ENCODE measurements around the gene LIF. TPM values are rescaled to one million over a fixed set of nuclear protein-coding genes. Genes with fewer than 3 reads are reported as not detected.

LIF gene
- polyA plus RNA-seq, 1 of the 3 experiments (the other 2 are of a cell fraction): 24.6 TPM

- peak; percentile 1; the same call in 1 of the 2 replicates for TF ChIP-seq PBX3 (IDR thresholded peaks at IDR 0.05)
- no peak for TF ChIP-seq GABPA (IDR thresholded peaks at IDR 0.05; ENCODE audit: low read depth)
- TF ChIP-seq RCOR1 (IDR thresholded peaks at IDR 0.05; ENCODE audit: low read length): no peak
- peak; percentile 94 for TF ChIP-seq MXI1 (IDR thresholded peaks at IDR 0.05; ENCODE audit: low read depth, low read length)
- TF ChIP-seq POLR2AphosphoS5 (IDR thresholded peaks at IDR 0.05; ENCODE audit: low read depth, low read length): peak; percentile 62; the same call in 1 of the 2 replicates
Observed at GRCh38 chr22:30289141-30289979, 42.8 kb upstream of the LIF start, which contains the start of gene CASTOR1 (continued).

- no peaks in the 10 kb centered on the region for H3K9me2 ChIP-seq
- no peaks in the 10 kb centered on the region for H3K27me3 ChIP-seq (ENCODE audit: insufficient read depth)
- H3K4me2 ChIP-seq: peak overlapping the region; percentile 95
- peak overlapping the region; percentile 53 to 73; a peak in 3 of 4 replicates for H3K27ac ChIP-seq (ENCODE audit: low read depth in 2 of 2, low read length in 1 of 2)
- no peak for DNase-seq
- CTCF ChIA-PET: interaction anchor here (0.6 to 12.9 kb wide), 62 partner anchors 9 to 231 kb away, joined by 3 to 228 read pairs (median 5); partner anchors contain the start of genes CCDC157, RNF215, SEC14L2 and SF3A1
- H2AFZ ChIP-seq (ENCODE audit: low read depth): peak overlapping the region; percentile 80; the same call in 1 of the 2 replicates
- H4K20me1 ChIP-seq (ENCODE audit: insufficient read depth): peaks cover 4% of the 10 kb centered on the region; the same call in 1 of the 2 replicates
- TF ChIP-seq USF2 (IDR thresholded peaks at IDR 0.05; ENCODE audit: borderline replicate concordance, low read depth, low read length): no peak
- no peak for TF ChIP-seq FOXM1 (IDR thresholded peaks at IDR 0.05; ENCODE audit: low read depth)
- TF ChIP-seq RCOR1 (IDR thresholded peaks at IDR 0.05; ENCODE audit: low read length): no peak
- TF ChIP-seq TEAD4 (IDR thresholded peaks at IDR 0.05; ENCODE audit: borderline replicate concordance, insufficient read depth): no peak
- no peak for TF ChIP-seq RAD21 (IDR thresholded peaks at IDR 0.05; ENCODE audit: low read length)
- TF ChIP-seq MEF2A (IDR thresholded peaks at IDR 0.05; ENCODE audit: borderline replicate concordance, low read depth): no peak
- no peak for TF ChIP-seq TCF12 (IDR thresholded peaks at IDR 0.05)
- TF ChIP-seq, protein P1, sequence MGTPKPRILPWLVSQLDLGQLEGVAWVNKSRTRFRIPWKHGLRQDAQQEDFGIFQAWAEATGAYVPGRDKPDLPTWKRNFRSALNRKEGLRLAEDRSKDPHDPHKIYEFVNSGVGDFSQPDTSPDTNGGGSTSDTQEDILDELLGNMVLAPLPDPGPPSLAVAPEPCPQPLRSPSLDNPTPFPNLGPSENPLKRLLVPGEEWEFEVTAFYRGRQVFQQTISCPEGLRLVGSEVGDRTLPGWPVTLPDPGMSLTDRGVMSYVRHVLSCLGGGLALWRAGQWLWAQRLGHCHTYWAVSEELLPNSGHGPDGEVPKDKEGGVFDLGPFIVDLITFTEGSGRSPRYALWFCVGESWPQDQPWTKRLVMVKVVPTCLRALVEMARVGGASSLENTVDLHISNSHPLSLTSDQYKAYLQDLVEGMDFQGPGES (IDR thresholded peaks at IDR 0.05; ENCODE audit: low read depth, low read length): no peak
- no peak for TF ChIP-seq ELF1 (IDR thresholded peaks at IDR 0.05)
- no peak for TF ChIP-seq SMC3 (IDR thresholded peaks at IDR 0.05; ENCODE audit: low read depth, low read length)
- peaks cover 0 to 21% of the 10 kb centered on the region in 2 experiments for H3K36me3 ChIP-seq (replicated peaks in 1 of 2; ENCODE audit: control insufficient read depth in 1 of 2, insufficient read depth in 2 of 2, low read length in 1 of 2)
- no peaks in the 10 kb centered on the region for H3K9me3 ChIP-seq
- 32% methylated on average over 18 of the region's 27 CpGs for WGBS (ENCODE audit: low lambda C conversion rate)
- POLR2A ChIA-PET: interaction anchor here (1.1 to 3.5 kb wide), 4 partner anchors 25 to 99 kb away, joined by 3 to 10 read pairs (median 5); partner anchors contain the start of genes CCDC157, RNF215 and SF3A1
- no peaks in the 10 kb centered on the region for H3K79me2 ChIP-seq (ENCODE audit: insufficient read depth)
- H3K9ac ChIP-seq: peak overlapping the region; percentile 76
- peaks cover 16 to 30% of the 10 kb centered on the region in 2 experiments; a peak in 2 of 4 replicates for H3K4me1 ChIP-seq (ENCODE audit: control insufficient read depth in 1 of 2, insufficient read depth in 2 of 2, low read depth in 1 of 2, low read length in 1 of 2)
- H3F3A ChIP-seq (replicated peaks; ENCODE audit: insufficient read depth): peaks cover 17% of the 10 kb centered on the region
- peak overlapping the region; percentile 83 to 84 for H3K4me3 ChIP-seq (ENCODE audit: low read depth in 2 of 2, low read length in 1 of 2)
Observed at GRCh38 chr22:30288419-30289140, 42.0 kb upstream of the LIF start.

Measured in SK-N-SH (cell line).